ENCODE results near the gene C1QL4. TPM values are rescaled to one million over a fixed set of nuclear protein-coding genes. Genes with fewer than 3 reads are reported as not detected.

The C1QL4 gene
- total RNA-seq, 1 experiment from 2014 or later = not detected

DNA sequence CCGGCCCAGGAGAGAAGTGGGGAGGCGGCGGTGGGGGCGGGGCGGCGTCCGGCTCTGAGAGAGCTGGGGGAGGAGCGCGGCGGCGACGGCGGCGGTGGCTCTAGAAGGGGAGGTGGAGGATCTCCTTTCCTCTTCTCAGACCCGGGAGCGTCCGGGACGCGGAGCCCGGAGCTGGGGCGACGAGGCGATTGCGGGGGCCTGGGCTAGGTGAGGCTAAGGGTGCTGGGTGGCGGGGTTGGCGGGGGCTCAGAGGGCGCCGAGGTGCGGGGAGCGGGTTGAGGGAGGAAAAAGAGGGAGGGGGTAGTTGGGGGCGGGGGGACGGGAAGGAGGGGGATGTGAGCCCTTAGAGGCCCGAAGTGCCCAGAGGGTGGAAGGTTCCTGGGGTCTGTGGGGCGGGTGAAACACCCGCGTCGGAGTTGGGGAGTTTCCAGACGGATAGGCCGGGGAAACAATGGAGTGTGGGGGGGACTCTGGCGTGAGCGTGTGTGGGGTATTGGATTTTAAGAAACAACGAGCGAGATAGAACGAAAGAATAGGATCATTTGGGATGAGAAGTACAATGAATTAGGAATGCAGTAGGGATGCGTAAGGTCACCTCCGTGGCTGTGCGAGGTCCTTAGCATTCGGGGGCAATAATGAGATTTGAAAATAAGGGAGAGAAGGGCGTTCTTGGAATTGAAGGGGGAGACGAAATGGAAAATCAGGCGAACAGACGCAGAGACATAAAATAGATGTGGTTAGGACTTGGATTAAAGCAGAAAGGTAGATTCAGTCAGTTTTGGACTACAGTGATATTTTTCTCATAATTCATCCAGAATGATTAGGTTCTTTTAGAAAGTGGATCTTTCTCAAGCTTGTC is 30.6 kb upstream of the C1QL4 start, which contains the start of gene SPATS2:
TSS of gene SPATS2 (plus strand) at position 82 of the 859 bp plus-strand sequence. CDS start 93,551 bp downstream, outside the sequence.
- Mint-ChIP-seq H3K4me3 (ENCODE audit: unreplicated experiment) (peak within 1 kb of the TSS; percentile 80), H3K27me3 (ENCODE audit: insufficient read depth, unreplicated experiment) (no peaks in the 10 kb centered on the region), H3K4me1 (ENCODE audit: insufficient read depth, unreplicated experiment) (peaks cover 24% of the 10 kb centered on the region), H3K36me3 (ENCODE audit: insufficient read depth, unreplicated experiment) (peaks cover 10% of the 10 kb centered on the region), H3K27ac (ENCODE audit: low read depth, unreplicated experiment) (peak within 1 kb of the TSS; percentile 33), H3K9me3 (ENCODE audit: unreplicated experiment) (no peaks in the 10 kb centered on the region)
- ChIA-PET CTCF (interaction anchor here (0.6 to 4.2 kb wide), 8 partner anchors 10 to 352 kb away, joined by 3 to 30 read pairs (median 4); no protein-coding TSS in a partner anchor), POLR2A (interaction anchor here (0.6 to 4.0 kb wide), 37 partner anchors 9 to 1834 kb away, joined by 3 to 57 read pairs (median 4); partner anchors contain the start of genes BCDIN3D, TMBIM6, TUBA1B and TUBA1C)
- BruUV-seq (replicated peaks) = no TSS peak
- TF ChIP-seq, protein P1, sequence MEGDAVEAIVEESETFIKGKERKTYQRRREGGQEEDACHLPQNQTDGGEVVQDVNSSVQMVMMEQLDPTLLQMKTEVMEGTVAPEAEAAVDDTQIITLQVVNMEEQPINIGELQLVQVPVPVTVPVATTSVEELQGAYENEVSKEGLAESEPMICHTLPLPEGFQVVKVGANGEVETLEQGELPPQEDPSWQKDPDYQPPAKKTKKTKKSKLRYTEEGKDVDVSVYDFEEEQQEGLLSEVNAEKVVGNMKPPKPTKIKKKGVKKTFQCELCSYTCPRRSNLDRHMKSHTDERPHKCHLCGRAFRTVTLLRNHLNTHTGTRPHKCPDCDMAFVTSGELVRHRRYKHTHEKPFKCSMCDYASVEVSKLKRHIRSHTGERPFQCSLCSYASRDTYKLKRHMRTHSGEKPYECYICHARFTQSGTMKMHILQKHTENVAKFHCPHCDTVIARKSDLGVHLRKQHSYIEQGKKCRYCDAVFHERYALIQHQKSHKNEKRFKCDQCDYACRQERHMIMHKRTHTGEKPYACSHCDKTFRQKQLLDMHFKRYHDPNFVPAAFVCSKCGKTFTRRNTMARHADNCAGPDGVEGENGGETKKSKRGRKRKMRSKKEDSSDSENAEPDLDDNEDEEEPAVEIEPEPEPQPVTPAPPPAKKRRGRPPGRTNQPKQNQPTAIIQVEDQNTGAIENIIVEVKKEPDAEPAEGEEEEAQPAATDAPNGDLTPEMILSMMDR (IDR thresholded peaks at IDR 0.05; ENCODE audit: unreplicated experiment) = no peak
- peak; percentile 27 for DNase-seq (ENCODE audit: unreplicated experiment)
- intact Hi-C loops (cut with micrococcal nuclease) = no loop called here

DNA sequence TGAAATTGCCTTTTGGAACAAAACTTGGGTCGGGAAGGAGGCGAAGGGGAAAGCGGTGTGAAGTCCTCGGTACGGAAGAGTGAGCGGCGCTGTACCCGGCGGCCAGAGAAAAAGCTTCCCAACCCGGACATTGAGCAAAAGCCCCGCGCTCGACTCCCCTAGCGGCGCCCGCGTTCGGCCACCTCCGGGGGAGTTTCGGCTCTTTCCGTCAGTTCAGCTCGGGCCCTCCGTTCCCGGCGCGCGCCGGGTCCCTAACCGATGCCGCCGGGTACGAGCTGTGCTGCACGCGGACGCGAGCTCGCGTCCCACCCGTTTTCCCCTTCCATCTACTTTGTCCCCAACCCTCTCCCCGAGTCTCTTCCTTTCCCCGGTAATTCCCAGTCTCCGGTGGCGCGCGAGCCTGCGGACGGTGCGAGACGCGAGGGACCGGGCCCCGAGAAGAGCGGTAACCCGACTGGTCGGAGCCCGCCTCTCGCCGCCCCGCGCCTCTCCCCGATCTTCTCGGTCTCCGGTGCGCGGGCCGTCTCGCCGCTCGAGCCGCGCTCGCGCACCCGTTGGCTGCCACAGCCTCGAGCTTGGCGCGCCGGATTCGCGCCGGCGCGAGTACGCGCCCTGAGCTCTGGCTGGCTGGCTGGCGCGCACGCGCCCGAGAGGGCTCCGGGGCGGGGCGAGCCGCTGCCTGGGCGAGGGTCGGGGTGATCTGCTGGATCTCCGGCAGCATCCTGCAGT is 29.8 kb upstream of the C1QL4 start:
- intact Hi-C loops (cut with micrococcal nuclease) = no loop called here
- no peaks in the 10 kb centered on the region for H3K27me3 Mint-ChIP-seq (ENCODE audit: insufficient read depth, unreplicated experiment)
- H3K4me1 Mint-ChIP-seq (ENCODE audit: insufficient read depth, unreplicated experiment) = peaks cover 24% of the 10 kb centered on the region

DNA sequence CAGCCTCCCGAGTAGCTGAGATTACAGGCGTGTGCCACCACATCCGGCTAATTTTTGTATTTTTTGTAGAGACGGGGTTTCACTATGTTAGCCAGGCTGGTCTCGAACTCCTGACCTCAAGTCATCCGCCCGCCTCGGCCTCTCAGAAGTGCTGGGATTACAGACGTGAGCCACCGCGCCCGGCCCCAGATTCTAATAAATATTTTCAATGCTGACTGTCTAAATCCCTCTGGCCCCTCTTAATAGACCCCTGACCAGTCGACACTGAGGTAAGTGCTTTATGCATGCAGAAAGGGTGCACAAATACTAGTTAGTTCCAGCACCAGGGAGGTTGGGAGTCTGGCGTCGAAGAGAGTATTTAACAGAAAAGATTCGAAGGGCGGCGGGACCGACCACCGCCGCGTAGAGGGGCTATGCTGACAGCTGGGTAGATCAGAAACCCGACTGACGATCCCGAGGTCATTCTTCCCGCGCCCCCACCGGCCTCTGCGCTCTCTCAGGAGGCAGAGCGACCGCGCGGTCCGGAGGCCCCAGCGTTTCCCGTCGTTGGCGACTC is 29.2 kb upstream of the C1QL4 start:
- Mint-ChIP-seq H3K4me3 (ENCODE audit: unreplicated experiment) (peak overlapping the region; percentile 80), H3K4me1 (ENCODE audit: insufficient read depth, unreplicated experiment) (peaks cover 24% of the 10 kb centered on the region), H3K9me3 (ENCODE audit: unreplicated experiment) (no peaks in the 10 kb centered on the region), H3K27me3 (ENCODE audit: insufficient read depth, unreplicated experiment) (no peaks in the 10 kb centered on the region), H3K36me3 (ENCODE audit: insufficient read depth, unreplicated experiment) (peaks cover 9% of the 10 kb centered on the region), H3K27ac (ENCODE audit: low read depth, unreplicated experiment) (peak overlapping the region; percentile 33)
- intact Hi-C loops (cut with micrococcal nuclease) = no loop called here
- BruUV-seq (replicated peaks) = TSS peak; percentile 71
- no peak for DNase-seq (ENCODE audit: unreplicated experiment)
- TF ChIP-seq, protein P1 (IDR thresholded peaks at IDR 0.05; ENCODE audit: unreplicated experiment) = no peak
- ChIA-PET POLR2A (interaction anchor here (0.5 to 4.0 kb wide), 15 partner anchors 8 to 927 kb away, joined by 3 to 57 read pairs (median 6); partner anchors contain the start of genes TROAP, TUBA1B and TUBA1C), CTCF (interaction anchor here (0.5 to 4.2 kb wide), 10 partner anchors 9 to 551 kb away, joined by 3 to 30 read pairs (median 4); partner anchors contain the start of gene ARF3)

More for the DNA sequence above, 29.8 kb upstream of the C1QL4 start:
- Mint-ChIP-seq H3K36me3 (ENCODE audit: insufficient read depth, unreplicated experiment) (peaks cover 10% of the 10 kb centered on the region), H3K9me3 (ENCODE audit: unreplicated experiment) (no peaks in the 10 kb centered on the region), H3K4me3 (ENCODE audit: unreplicated experiment) (peak overlapping the region; percentile 80), H3K27ac (ENCODE audit: low read depth, unreplicated experiment) (peak overlapping the region; percentile 33)
- ChIA-PET CTCF (interaction anchor here (0.7 to 4.2 kb wide), 11 partner anchors 9 to 353 kb away, joined by 3 to 30 read pairs (median 4); no protein-coding TSS in a partner anchor), POLR2A (interaction anchor here (0.5 to 4.0 kb wide), 34 partner anchors 9 to 1833 kb away, joined by 3 to 57 read pairs (median 4); partner anchors contain the start of genes BCDIN3D, TMBIM6, TROAP and TUBA1B)
- DNase-seq (ENCODE audit: unreplicated experiment) = peak; percentile 89
- TF ChIP-seq, protein P1 (IDR thresholded peaks at IDR 0.05; ENCODE audit: unreplicated experiment) = peak; percentile 6
- BruUV-seq (replicated peaks) = no TSS peak

Data from MCF 10A (cell line).